Endothelial cell (in vitro differentiated cells): Measurements from ENCODE around the gene NELFE. TPM values are rescaled to one million over a fixed set of nuclear protein-coding genes. Genes with fewer than 3 reads are reported as not detected.
"Not testable (repeated sequence)": the region's sequence is repeated elsewhere in the genome, so short reads cannot be mapped to it uniquely, and the experiment has no call there.

Source experiments
- DNase-seq: peaks from one replicate; pipeline ENCODE4 v3.0.0; 2021; ENCODE audit warnings: low spot score
- H3K27ac Mint-ChIP-seq: one replicate; pipeline ENCODE4 v1.8.0; 2021; ENCODE audit warnings: mixed read lengths, inconsistent platforms; ENCODE audit not compliant: unreplicated experiment
- H3K27me3 Mint-ChIP-seq: one replicate; pipeline ENCODE4 v1.8.0; 2021; ENCODE audit warnings: mild to moderate bottlenecking, moderate library complexity, mixed read lengths, inconsistent platforms; ENCODE audit not compliant: unreplicated experiment
- H3K36me3 Mint-ChIP-seq: one replicate; pipeline ENCODE4 v1.8.0; 2021; ENCODE audit warnings: mild to moderate bottlenecking, low read depth, mixed read lengths, inconsistent platforms; ENCODE audit not compliant: unreplicated experiment
- H3K4me1 Mint-ChIP-seq: one replicate; pipeline ENCODE4 v1.8.0; 2021; ENCODE audit warnings: mild to moderate bottlenecking, mixed read lengths, inconsistent platforms; ENCODE audit not compliant: unreplicated experiment
- H3K4me3 Mint-ChIP-seq: one replicate; pipeline ENCODE4 v1.8.0; 2021; ENCODE audit warnings: mild to moderate bottlenecking, mixed read lengths, inconsistent platforms; ENCODE audit not compliant: unreplicated experiment
- H3K9me3 Mint-ChIP-seq: one replicate; pipeline ENCODE4 v1.8.0; 2021; ENCODE audit warnings: mixed read lengths, inconsistent platforms; ENCODE audit not compliant: unreplicated experiment
- total RNA-seq: library from RNA; stranded (reverse); fragmentation: NEBNext Ultra II Directional; extraction: Animal tissue kit (Norgen Biotek cat#: 25700); gene quantifications from one replicate; pipeline ENCODE4 v1.2.1, GENCODE V29; 2021; ENCODE audit not compliant: unreplicated experiment
- TF ChIP-seq, protein P1 (sequence below): fragments of 200-600 bp; sonication (generic); IDR thresholded peaks from one replicate; pipeline ENCODE4 v1.5.0; 2021; ENCODE audit warnings: antibody characterized with exemption; ENCODE audit not compliant: unreplicated experiment

The NELFE gene
- total RNA-seq, 1 donor from 2014 or later, result 47.8 TPM

DNA sequence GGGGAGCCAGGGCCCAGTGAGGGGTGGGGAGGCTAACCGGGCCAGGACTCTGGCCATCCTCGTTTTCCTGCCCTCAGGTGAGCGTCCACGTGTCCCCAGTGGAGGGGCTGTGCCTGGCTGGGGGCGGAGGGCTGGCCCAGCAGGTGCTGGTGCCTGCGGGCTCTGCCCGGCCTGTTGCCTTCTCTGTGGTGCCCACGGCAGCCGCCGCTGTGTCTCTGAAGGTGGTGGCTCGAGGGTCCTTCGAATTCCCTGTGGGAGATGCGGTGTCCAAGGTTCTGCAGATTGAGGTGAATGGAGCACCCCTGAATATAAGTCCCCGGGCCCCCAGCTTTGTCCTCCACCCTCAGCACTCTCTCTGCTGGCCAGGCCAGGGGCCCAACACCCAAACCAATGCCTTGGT, 35.6 kb upstream of the NELFE start:
- not testable (repeated sequence) for DNase-seq

DNA sequence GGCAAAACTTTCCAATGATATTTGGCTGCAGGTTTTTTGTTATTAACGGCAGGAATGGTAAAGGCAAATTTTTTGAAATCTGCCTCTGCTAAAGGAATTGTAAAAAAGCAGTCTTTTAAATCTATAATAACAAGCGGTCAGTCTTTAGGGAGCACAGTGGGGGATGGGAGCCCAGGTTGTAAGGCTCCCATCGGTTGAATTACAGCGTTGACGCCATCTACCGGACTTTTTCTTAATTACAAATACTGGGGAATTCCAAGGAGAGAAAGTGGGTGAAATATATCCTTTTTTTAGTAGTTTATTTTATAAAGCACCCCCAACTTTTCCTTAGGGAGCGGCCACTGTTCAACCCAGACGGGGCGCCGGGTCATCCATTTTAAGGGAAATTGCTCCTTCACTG, 30.6 kb upstream of the NELFE start:
- DNase-seq, H3K27ac Mint-ChIP-seq, H3K27me3 Mint-ChIP-seq, H3K36me3 Mint-ChIP-seq, H3K4me3 Mint-ChIP-seq, H3K4me1 Mint-ChIP-seq, H3K9me3 Mint-ChIP-seq: not testable (repeated sequence)

More for the DNA sequence above, 35.6 kb upstream of the NELFE start:
- not testable (repeated sequence) for H3K27me3 Mint-ChIP-seq, H3K36me3 Mint-ChIP-seq, H3K27ac Mint-ChIP-seq, H3K4me3 Mint-ChIP-seq, H3K4me1 Mint-ChIP-seq, H3K9me3 Mint-ChIP-seq

DNA sequence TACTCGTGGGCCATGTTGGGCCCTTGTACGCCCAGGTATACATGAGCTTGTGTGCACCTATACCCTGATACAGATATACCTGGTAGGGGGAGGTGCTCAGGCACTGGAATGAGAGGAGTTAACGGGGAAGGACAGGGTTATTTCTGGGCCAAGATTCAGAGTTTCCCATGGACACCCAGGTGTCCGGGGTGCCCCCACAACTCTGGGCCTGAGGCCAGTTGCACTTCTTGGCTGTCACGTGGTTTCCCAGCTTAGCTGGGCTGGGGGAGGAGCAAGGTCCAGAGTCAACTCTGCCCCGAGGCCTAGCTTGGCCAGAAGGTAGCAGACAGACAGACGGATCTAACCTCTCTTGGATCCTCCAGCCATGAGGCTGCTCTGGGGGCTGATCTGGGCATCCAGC, 23.0 kb upstream of the NELFE start, which contains the start of gene C4A:
Gene C4A, plus strand, starts transcription at position 314 of the 400 bp plus-strand sequence. Its CDS starts 51 bp downstream, at position 365.
- not testable (repeated sequence) for H3K27me3 Mint-ChIP-seq, H3K9me3 Mint-ChIP-seq, DNase-seq, H3K4me3 Mint-ChIP-seq, H3K27ac Mint-ChIP-seq, H3K36me3 Mint-ChIP-seq, H3K4me1 Mint-ChIP-seq

DNA sequence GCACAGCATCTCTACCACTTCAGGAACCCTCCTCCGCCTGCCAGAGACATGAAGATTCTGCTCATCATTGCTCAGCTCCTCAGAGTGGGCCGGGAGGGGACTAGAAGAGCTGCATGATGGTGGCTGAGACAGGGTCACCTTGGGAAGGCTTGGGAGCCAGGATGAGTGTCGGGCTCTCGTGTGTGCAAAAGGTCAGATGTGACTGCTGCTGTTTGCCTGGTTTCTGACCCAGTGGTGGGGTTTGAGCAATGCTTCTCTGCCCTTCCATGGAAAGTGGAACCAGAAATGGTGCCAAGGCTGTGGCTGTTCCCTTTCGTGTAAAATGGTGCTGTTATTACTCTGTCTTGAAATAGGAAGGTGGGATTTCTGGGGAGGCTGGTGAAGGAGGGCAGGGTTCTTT, 22.2 kb upstream of the NELFE start:
- H3K27me3 Mint-ChIP-seq, DNase-seq, H3K4me3 Mint-ChIP-seq, H3K27ac Mint-ChIP-seq, H3K4me1 Mint-ChIP-seq, H3K9me3 Mint-ChIP-seq, H3K36me3 Mint-ChIP-seq: not testable (repeated sequence)

DNA sequence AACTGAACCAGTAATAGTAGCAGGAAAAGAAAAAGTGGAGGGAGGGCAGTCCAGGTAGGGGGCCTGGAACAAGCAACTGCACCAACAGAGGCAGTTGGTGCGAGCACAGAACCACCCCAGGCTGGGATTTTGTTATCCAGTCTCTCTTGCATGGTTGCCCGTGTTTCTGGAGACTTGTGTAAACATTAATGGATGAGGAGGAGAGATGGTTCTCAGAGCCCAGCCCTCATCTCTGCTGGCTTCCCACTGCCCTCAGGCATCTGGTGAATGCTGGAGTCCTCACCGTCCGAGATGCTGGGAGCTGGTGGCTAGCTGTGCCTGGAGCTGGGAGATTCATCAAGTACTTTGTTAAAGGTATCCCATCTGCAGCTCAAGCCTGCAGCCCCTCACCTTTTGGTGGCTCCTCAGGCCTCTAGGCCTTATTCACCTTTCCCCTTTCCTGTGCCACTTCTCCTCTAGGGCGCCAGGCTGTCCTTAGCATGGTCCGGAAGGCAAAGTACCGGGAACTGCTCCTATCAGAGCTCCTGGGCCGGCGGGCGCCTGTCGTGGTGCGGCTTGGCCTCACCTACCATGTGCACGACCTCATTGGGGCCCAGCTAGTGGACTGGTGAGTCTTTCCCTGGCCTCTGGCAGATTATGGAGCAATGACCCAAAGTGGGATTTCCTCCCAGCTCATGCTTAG, 21.6 kb upstream of the NELFE start:
- H3K27me3 Mint-ChIP-seq, DNase-seq, H3K36me3 Mint-ChIP-seq, H3K4me1 Mint-ChIP-seq, H3K4me3 Mint-ChIP-seq, H3K27ac Mint-ChIP-seq, H3K9me3 Mint-ChIP-seq: not testable (repeated sequence)

DNA sequence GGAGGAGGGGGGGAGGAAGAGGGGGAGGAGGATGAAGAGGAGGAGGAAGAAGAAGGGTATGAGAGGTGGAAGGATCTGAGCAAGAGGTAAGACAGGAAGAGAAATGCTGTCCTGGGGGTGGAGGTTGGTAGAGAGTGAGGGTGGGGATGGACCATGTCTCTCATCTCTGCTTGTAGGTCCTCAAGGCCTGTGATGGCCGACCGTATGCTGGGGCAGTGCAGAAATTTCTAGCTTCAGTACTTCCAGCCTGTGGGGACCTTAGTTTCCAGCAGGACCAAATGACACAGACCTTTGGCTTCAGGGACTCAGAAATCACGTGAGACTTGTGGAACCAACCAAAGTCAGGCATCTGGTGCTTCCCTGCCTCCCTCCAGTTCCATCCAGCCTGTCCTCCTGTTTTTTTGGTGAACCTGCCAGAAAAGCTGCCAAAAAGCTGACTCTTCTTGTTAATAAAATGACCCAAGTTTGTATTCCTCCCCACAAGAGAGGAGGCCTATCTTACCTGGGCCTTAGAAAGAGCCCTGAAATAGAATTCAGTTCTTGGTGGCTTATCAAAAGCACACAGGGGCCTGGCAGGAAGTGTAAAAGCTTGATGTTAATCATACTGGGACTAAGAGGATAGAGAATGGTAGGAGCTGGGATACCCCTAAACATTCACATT, 20.6 kb upstream of the NELFE start:
- no peak for DNase-seq
- H3K27me3 Mint-ChIP-seq, result peaks cover 5% of the 10 kb centered on the region
- H3K4me3 Mint-ChIP-seq, result no peak overlapping the region
- H3K36me3 Mint-ChIP-seq, result peaks cover 11% of the 10 kb centered on the region
- H3K27ac Mint-ChIP-seq, result no peak overlapping the region
- no peaks in the 10 kb centered on the region for H3K9me3 Mint-ChIP-seq
- TF ChIP-seq, protein P1, sequence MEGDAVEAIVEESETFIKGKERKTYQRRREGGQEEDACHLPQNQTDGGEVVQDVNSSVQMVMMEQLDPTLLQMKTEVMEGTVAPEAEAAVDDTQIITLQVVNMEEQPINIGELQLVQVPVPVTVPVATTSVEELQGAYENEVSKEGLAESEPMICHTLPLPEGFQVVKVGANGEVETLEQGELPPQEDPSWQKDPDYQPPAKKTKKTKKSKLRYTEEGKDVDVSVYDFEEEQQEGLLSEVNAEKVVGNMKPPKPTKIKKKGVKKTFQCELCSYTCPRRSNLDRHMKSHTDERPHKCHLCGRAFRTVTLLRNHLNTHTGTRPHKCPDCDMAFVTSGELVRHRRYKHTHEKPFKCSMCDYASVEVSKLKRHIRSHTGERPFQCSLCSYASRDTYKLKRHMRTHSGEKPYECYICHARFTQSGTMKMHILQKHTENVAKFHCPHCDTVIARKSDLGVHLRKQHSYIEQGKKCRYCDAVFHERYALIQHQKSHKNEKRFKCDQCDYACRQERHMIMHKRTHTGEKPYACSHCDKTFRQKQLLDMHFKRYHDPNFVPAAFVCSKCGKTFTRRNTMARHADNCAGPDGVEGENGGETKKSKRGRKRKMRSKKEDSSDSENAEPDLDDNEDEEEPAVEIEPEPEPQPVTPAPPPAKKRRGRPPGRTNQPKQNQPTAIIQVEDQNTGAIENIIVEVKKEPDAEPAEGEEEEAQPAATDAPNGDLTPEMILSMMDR, result no peak
- H3K4me1 Mint-ChIP-seq, result no peaks in the 10 kb centered on the region

DNA sequence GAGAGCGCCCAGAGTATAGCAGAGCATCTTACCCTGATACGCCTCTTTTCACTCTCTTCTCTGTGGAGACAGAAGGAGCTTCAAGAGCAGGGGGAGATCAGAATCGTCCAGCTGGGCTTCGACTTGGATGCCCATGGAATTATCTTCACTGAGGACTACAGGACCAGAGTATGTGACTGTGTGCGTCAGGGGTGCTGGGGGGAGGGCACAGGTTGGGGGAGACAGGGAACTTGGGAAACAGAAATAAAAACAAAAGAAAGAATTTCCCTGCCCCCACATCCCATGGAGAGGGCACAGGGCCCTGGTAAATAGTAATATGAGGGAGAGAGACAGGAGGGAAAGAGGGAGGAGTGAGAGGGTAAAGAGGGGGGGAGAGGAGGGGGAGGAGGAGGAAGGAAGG, 20.1 kb upstream of the NELFE start:
- Mint-ChIP-seq H3K36me3 (peaks cover 11% of the 10 kb centered on the region), H3K27me3 (peaks cover 5% of the 10 kb centered on the region), H3K4me1 (no peaks in the 10 kb centered on the region), H3K4me3 (no peak overlapping the region), H3K9me3 (no peaks in the 10 kb centered on the region), H3K27ac (no peak overlapping the region)
- DNase-seq, result no peak
- TF ChIP-seq, protein P1, result no peak
